A673 (cell line): ENCODE measurements around the gene LRRK1. TPM values are rescaled to one million over a fixed set of nuclear protein-coding genes. Genes with fewer than 3 reads are reported as not detected.

Experiments used
- BruUV-seq: library from RNA; stranded (reverse); fragments of 400-500 nt; replicated peaks from 2 replicates; lab custom pipeline; 2021; lab: Mats Ljungman, UMichigan
- CTCF ChIA-PET: fragments of 300-600 bp; sonication (Branson Sonifier 250); formaldehyde crosslinking; loops from one replicate; lab custom pipeline; 2022; ENCODE audit warnings: antibody characterized with exemption; lab: Charles Lee
- POLR2A ChIA-PET: fragments of 300-600 bp; sonication (Branson Sonifier 250); formaldehyde crosslinking; loops from one replicate; lab custom pipeline; 2022; ENCODE audit warnings: antibody characterized with exemption; ENCODE audit not compliant: low non-redundant PET; lab: Charles Lee
- DNase-seq: peaks from one replicate; pipeline ENCODE4 v3.0.0-alpha.2; 2015; ENCODE audit warnings: low spot score
- H3K27ac ChIP-seq: fragments of 200-600 bp; sonication (generic); 2 replicates; pipeline ENCODE4 v1.5.1; 2016; ENCODE audit warnings: mixed run types, low read depth, mild to moderate bottlenecking, mixed read lengths, antibody characterized with exemption, low read length; ENCODE audit not compliant: poor library complexity, severe bottlenecking
- H3K27me3 ChIP-seq: fragments of 200-600 bp; sonication (generic); replicated peaks from 2 replicates; pipeline ENCODE4 v1.6.1; 2017; ENCODE audit warnings: mixed run types, low read depth, mild to moderate bottlenecking, mixed read lengths, antibody characterized with exemption, low read length; ENCODE audit not compliant: insufficient read depth, poor library complexity
- H3K36me3 ChIP-seq: fragments of 200-600 bp; sonication (generic); 2 replicates; pipeline ENCODE4 v1.6.1; 2016; ENCODE audit warnings: mixed run types, mild to moderate bottlenecking, mixed read lengths, antibody characterized with exemption, low read length; ENCODE audit not compliant: insufficient read depth, poor library complexity, severe bottlenecking
- H3K4me1 ChIP-seq: fragments of 200-600 bp; sonication (generic); 2 replicates; pipeline ENCODE4 v1.6.1; 2017; ENCODE audit warnings: mixed run types, mild to moderate bottlenecking, mixed read lengths, antibody characterized with exemption, low read length; ENCODE audit not compliant: insufficient read depth, poor library complexity, severe bottlenecking
- H3K4me3 ChIP-seq: fragments of 200-600 bp; sonication (generic); 2 replicates; pipeline ENCODE4 v1.5.1; 2016; ENCODE audit warnings: low read depth, mixed run types, mild to moderate bottlenecking, mixed read lengths, low read length; ENCODE audit not compliant: poor library complexity, severe bottlenecking
- H3K9me3 ChIP-seq: fragments of 200-600 bp; sonication (generic); 2 replicates; pipeline ENCODE4 v1.6.1; 2016; ENCODE audit warnings: mixed run types, low read depth, mild to moderate bottlenecking, mixed read lengths, antibody characterized with exemption, low read length; ENCODE audit not compliant: poor library complexity, severe bottlenecking
- EZH2 ChIP-seq: fragments of 200-600 bp; sonication (generic); IDR thresholded peaks from 2 replicates; pipeline ENCODE4 v1.6.1; 2017; ENCODE audit warnings: borderline replicate concordance, low read depth, mild to moderate bottlenecking, mixed read lengths, antibody characterized with exemption, low read length; ENCODE audit not compliant: poor library complexity, severe bottlenecking
- intact Hi-C: fragments of 100-400 bp; cut with micrococcal nuclease; formaldehyde crosslinking; loops from one replicate; pipeline ENCODE4 v1.10.0; 2022; ENCODE audit not compliant: unreplicated experiment
- total RNA-seq: library from RNA; stranded (reverse); gene quantifications from 2 replicates; pipeline ENCODE4 v1.2.3, GENCODE V29; 2021
- TF ChIP-seq, protein P1 (sequence below): fragments of 300-800, 200-600 bp; sonication (generic); conservative IDR thresholded peaks from 2 replicates; pipeline ENCODE4 v1.5.1; 2017; ENCODE audit warnings: low read depth, mild to moderate bottlenecking, antibody characterized with exemption, low read length, moderate library complexity, mixed read lengths

The LRRK1 gene
- total RNA-seq, 1 experiment from 2014 or later = 7.7 TPM

DNA sequence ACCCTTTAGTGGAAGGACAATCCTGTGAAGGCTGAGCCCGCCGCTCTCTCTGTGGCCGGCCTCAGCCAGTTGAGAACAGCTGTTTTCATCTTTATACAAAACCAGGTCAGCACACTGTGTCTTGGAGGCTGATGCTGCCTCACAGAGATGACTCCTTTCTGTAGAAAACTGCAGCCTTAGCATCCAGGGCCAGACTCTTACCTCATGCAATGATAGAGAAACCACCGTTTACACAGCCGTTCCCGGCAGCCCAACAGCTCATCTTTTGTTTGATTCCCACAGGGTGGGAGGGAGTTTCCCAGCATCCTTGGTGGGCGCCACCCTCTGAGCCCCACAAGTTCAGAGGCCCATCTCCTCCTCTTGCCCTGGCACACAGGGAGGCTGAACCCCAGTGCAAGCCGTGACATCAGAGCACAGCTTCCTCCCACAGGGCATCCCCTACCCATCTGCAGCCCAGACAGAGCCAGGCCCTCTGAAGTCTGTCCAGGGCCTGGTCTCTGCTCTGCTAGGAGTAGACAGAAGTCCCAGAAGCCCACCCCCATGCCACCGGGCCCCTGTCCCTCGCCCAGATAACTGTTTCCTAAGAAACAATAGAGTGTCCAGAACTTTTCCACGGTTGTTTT is 105.0 kb downstream of the LRRK1 start:
- ChIA-PET CTCF (no interaction called here), POLR2A (no interaction called here)
- DNase-seq = no peak
- Histone ChIP-seq H3K4me1 (no peaks in the 10 kb centered on the region), H3K9me3 (no peaks in the 10 kb centered on the region), H3K36me3 (no peaks in the 10 kb centered on the region), H3K27me3 (no peaks in the 10 kb centered on the region), H3K27ac (no peak overlapping the region), H3K4me3 (no peak overlapping the region)
- BruUV-seq = no TSS peak
- TF ChIP-seq EZH2 = no peak
- TF ChIP-seq, protein P1, sequence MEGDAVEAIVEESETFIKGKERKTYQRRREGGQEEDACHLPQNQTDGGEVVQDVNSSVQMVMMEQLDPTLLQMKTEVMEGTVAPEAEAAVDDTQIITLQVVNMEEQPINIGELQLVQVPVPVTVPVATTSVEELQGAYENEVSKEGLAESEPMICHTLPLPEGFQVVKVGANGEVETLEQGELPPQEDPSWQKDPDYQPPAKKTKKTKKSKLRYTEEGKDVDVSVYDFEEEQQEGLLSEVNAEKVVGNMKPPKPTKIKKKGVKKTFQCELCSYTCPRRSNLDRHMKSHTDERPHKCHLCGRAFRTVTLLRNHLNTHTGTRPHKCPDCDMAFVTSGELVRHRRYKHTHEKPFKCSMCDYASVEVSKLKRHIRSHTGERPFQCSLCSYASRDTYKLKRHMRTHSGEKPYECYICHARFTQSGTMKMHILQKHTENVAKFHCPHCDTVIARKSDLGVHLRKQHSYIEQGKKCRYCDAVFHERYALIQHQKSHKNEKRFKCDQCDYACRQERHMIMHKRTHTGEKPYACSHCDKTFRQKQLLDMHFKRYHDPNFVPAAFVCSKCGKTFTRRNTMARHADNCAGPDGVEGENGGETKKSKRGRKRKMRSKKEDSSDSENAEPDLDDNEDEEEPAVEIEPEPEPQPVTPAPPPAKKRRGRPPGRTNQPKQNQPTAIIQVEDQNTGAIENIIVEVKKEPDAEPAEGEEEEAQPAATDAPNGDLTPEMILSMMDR = no peak
- intact Hi-C loops = no loop called here

DNA sequence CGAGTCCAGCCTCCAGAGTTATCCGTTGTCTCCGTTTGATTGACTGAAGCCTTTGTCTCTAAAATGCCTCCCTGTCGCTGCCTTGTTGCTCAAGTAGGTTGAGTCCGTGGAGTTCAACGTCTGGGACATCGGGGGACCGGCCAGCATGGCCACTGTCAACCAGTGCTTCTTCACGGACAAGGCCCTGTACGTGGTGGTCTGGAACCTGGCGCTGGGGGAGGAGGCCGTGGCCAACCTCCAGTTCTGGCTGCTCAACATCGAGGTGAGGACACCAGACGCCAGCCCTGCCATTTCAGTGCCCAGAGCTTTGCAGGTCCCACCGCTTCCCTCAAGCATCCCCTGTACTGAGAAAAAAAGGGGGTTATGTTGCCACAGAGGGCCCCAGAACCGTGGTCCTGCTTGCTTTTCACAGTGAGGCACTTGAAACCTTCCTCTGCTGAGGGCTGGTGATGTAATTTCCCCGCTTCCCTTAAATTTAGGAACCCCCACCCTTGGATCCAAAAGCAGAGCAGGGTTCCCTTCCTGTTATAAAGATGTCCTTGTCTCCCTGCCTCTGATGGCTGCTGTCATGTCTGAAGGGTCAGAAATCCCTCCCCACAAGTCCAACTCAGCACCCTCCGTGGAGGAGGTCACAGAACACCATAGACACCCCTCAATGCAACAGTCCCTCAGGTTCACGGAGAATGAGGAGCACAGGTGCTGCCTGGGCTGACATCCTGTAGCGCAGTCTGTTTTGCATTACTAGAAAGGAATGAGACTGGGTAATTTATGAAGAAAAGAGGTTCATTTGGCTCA is 105.7 kb downstream of the LRRK1 start:
- no peak for DNase-seq
- POLR2A ChIA-PET = no interaction called here
- intact Hi-C loops = no loop called here
- H3K36me3 ChIP-seq = no peaks in the 10 kb centered on the region
- no peak overlapping the region for H3K27ac ChIP-seq
- H3K4me3 ChIP-seq = no peak overlapping the region
- CTCF ChIA-PET = no interaction called here
- no peaks in the 10 kb centered on the region for H3K9me3 ChIP-seq
- H3K27me3 ChIP-seq = no peaks in the 10 kb centered on the region
- no peaks in the 10 kb centered on the region for H3K4me1 ChIP-seq
- BruUV-seq = no TSS peak
- TF ChIP-seq EZH2 = no peak
- TF ChIP-seq, protein P1 = no peak

DNA sequence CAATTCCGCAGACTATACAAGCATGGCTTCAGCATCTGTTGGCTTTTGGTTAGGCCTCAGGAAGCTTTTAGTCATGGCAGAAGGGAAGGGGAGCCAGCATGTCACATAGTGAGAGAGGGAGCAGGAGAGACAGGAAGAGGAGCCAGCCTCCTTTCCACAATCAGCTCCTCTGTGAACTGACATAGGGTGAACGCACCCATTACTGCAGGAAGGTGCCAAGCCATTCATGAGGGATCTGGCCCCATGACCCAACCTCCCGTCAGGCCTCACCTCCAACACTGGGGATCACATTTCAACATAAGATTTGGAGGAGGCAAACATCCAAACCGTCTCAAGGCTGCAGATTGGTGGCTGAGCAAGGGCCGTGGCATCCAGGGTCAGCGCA is 106.3 kb downstream of the LRRK1 start:
- BruUV-seq = no TSS peak
- POLR2A ChIA-PET = no interaction called here
- Histone ChIP-seq H3K36me3 (no peaks in the 10 kb centered on the region), H3K4me3 (no peak overlapping the region), H3K9me3 (no peaks in the 10 kb centered on the region), H3K4me1 (no peaks in the 10 kb centered on the region), H3K27ac (no peak overlapping the region), H3K27me3 (no peaks in the 10 kb centered on the region)
- no peak for DNase-seq
- TF ChIP-seq, protein P1 = no peak
- TF ChIP-seq EZH2 = no peak
- CTCF ChIA-PET = no interaction called here
- intact Hi-C loops = no loop called here
